NCI-H82 treated with DMSO at 0.1 percent for 48 hours (cell line): ENCODE data around the gene TFRC.
A peak's percentile ranks its signal among the peaks of the same experiment; 100 is the strongest.
"Not testable (repeated sequence)": the region's sequence is repeated elsewhere in the genome, so short reads cannot be mapped to it uniquely, and the experiment has no call there.

Experiments used
- DNase-seq: peaks from one replicate; lab custom pipeline; 2025; ENCODE audit not compliant: unreplicated experiment; lab: John Stamatoyannopoulos, UW

The TFRC gene

GRCh38 chr3:196082619-196082971 is 705 bp upstream of the TFRC start:
- DNase-seq: no peak

- peak; percentile 79 for DNase-seq
Measured at GRCh38 chr3:196081002-196081833, 672 bp downstream of the TFRC start.

- not testable (repeated sequence) for DNase-seq
Measured at GRCh38 chr3:196080101-196080846, 1.6 kb downstream of the TFRC start.

GRCh38 chr3:196079682-196080081 is 2.2 kb downstream of the TFRC start:
- no peak for DNase-seq

GRCh38 chr3:196075013-196075412 is 6.9 kb downstream of the TFRC start:
- no peak for DNase-seq

GRCh38 chr3:196073255-196073753 is 8.6 kb downstream of the TFRC start:
- peak; percentile 51 for DNase-seq

GRCh38 chr3:196072313-196072712 is 9.6 kb downstream of the TFRC start:
- no peak for DNase-seq

- not testable (repeated sequence) for DNase-seq
Measured at GRCh38 chr3:196068812-196069211, 13.1 kb downstream of the TFRC start.

GRCh38 chr3:196067439-196067838 is 14.5 kb downstream of the TFRC start:
- no peak for DNase-seq

GRCh38 chr3:196063971-196064370 is 17.9 kb downstream of the TFRC start:
- no peak for DNase-seq

GRCh38 chr3:196063456-196063855 is 18.4 kb downstream of the TFRC start:
- DNase-seq: no peak

GRCh38 chr3:196063049-196063448 is 18.8 kb downstream of the TFRC start:
- no peak for DNase-seq

GRCh38 chr3:196060834-196061233 is 21.1 kb downstream of the TFRC start:
- no peak for DNase-seq

- DNase-seq: no peak
Measured at GRCh38 chr3:196057760-196058331, 24.0 kb downstream of the TFRC start.

- not testable (repeated sequence) for DNase-seq
Measured at GRCh38 chr3:196056371-196056770, 25.5 kb downstream of the TFRC start.

GRCh38 chr3:196055683-196056270 is 26.1 kb downstream of the TFRC start:
- DNase-seq: no peak

- no peak for DNase-seq
Measured at GRCh38 chr3:196055240-196055639, 26.6 kb downstream of the TFRC start.

GRCh38 chr3:196054661-196055060 is 27.2 kb downstream of the TFRC start:
- no peak for DNase-seq

GRCh38 chr3:196053487-196053886 is 28.4 kb downstream of the TFRC start:
- no peak for DNase-seq

- DNase-seq: no peak
Measured at GRCh38 chr3:196051282-196052076, 30.4 kb downstream of the TFRC start.

GRCh38 chr3:196050597-196050996 is 31.3 kb downstream of the TFRC start:
- DNase-seq: no peak
